Panc1 (cell line): ENCODE measurements around the gene PAX7.

Experiments used
- POLR2AphosphoS5 ChIP-seq: IDR thresholded peaks from 2 replicates; pipeline ENCODE4 v1.6.1; 2012; ENCODE audit warnings: mild to moderate bottlenecking, low read depth, low read length, moderate library complexity
- REST ChIP-seq, 2 experiments: IDR thresholded peaks; 2 replicates each; pipeline ENCODE4 v1.6.1; 2011 to 2012; ENCODE audit warnings: low read depth in 2 of 2, control low read depth in 1 of 2, low read length in 1 of 2, mild to moderate bottlenecking in 1 of 2, moderate library complexity in 1 of 2; ENCODE audit not compliant: insufficient read depth in 1 of 2
- SIN3A ChIP-seq: IDR thresholded peaks from 2 replicates; pipeline ENCODE4 v1.6.1; 2012; ENCODE audit warnings: low read depth, mild to moderate bottlenecking, low read length, moderate library complexity, borderline replicate concordance; ENCODE audit not compliant: insufficient read depth
- TCF7L2 ChIP-seq: IDR thresholded peaks from 2 replicates; pipeline ENCODE4 v1.6.1; 2011; ENCODE audit warnings: mild to moderate bottlenecking, low read depth, low read length, inconsistent platforms
- TF ChIP-seq, protein P1 (sequence below): fragments of 450-650 bp; IDR thresholded peaks from 2 replicates; pipeline ENCODE4 v1.5.1; 2017; ENCODE audit warnings: mild to moderate bottlenecking

DNA sequence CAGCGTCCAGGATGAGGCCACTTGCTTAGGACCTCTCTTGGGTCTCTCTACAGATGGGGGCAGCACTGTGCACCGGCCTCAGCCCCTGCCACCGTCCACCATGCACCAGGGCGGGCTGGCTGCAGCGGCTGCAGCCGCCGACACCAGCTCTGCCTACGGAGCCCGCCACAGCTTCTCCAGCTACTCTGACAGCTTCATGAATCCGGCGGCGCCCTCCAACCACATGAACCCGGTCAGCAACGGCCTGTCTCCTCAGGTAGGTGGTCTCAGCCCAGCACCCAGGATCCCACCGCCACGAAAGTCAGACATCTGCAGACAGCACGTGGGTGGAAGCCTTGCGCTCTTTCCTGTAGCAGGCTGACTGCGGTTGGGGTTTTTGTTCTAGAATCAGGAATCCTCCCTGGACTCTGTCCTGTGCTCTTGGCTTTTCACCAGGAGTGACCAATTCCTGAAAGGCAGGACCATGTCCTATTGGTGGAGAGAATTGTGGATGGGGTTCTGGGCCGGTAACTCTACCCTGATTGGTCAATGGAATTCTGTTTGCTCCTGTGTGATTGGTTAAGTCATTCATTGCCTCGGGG is 72.5 kb downstream of the PAX7 start:
- TF ChIP-seq, protein P1, sequence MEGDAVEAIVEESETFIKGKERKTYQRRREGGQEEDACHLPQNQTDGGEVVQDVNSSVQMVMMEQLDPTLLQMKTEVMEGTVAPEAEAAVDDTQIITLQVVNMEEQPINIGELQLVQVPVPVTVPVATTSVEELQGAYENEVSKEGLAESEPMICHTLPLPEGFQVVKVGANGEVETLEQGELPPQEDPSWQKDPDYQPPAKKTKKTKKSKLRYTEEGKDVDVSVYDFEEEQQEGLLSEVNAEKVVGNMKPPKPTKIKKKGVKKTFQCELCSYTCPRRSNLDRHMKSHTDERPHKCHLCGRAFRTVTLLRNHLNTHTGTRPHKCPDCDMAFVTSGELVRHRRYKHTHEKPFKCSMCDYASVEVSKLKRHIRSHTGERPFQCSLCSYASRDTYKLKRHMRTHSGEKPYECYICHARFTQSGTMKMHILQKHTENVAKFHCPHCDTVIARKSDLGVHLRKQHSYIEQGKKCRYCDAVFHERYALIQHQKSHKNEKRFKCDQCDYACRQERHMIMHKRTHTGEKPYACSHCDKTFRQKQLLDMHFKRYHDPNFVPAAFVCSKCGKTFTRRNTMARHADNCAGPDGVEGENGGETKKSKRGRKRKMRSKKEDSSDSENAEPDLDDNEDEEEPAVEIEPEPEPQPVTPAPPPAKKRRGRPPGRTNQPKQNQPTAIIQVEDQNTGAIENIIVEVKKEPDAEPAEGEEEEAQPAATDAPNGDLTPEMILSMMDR = no peak
- no peak for TF ChIP-seq POLR2AphosphoS5
- TF ChIP-seq SIN3A = no peak
- no peak for TF ChIP-seq REST (IDR thresholded peaks at IDR 0.05; ENCODE audit: insufficient read depth in 1 of 2, low read depth in 2 of 2, low read length in 1 of 2)
- no peak for TF ChIP-seq TCF7L2
